Lower leg skin (tissue), 3 donors: Measurements from ENCODE around the gene TXNDC15.

ENCODE experiments used
- CTCF ChIP-seq, 3 donors: fragments of 450-650 bp; IDR thresholded peaks; one replicate each; pipeline ENCODE4 v1.5.1; 2016; ENCODE audit warnings: antibody characterized with exemption in 3 of 3, mild to moderate bottlenecking in 3 of 3, moderate library complexity in 2 of 3
- POLR2A ChIP-seq, 2 donors: fragments of 450-650 bp; IDR thresholded peaks; one replicate each; pipeline ENCODE4 v1.6.1; 2016 to 2017; ENCODE audit warnings: antibody characterized with exemption in 2 of 2, mild to moderate bottlenecking in 1 of 2, moderate library complexity in 1 of 2

- TF ChIP-seq CTCF (IDR thresholded peaks at IDR 0.05) (no peak), POLR2A (IDR thresholded peaks at IDR 0.05) (no peak)
Measured at GRCh38 chr5:134857401-134857800, 16.8 kb upstream of the TXNDC15 start.
